WTC11 (cell line): Measurements from ENCODE around the gene CAGE1.

ENCODE experiments used
- CTCF ChIP-seq: fragments of 200-600 bp; IDR thresholded peaks from 2 replicates; pipeline ENCODE4 v1.8.0; 2022; ENCODE audit warnings: antibody characterized with exemption
- IRF2 ChIP-seq: sonication (generic); formaldehyde crosslinking; IDR thresholded peaks from 2 replicates; pipeline ENCODE4 v1.8.0; 2022; ENCODE audit warnings: low read depth, missing genetic modification reagents, borderline replicate concordance
- MLX ChIP-seq: sonication (generic); formaldehyde crosslinking; IDR thresholded peaks from 2 replicates; pipeline ENCODE4 v1.8.1; 2023; ENCODE audit warnings: mild to moderate bottlenecking, missing genetic modification reagents, moderate library complexity
- NR2C2 ChIP-seq: sonication (generic); formaldehyde crosslinking; IDR thresholded peaks from 2 replicates; pipeline ENCODE4 v1.8.0; 2022; ENCODE audit warnings: mild to moderate bottlenecking, missing genetic modification reagents
- TP53 ChIP-seq: sonication (generic); formaldehyde crosslinking; IDR thresholded peaks from 2 replicates; pipeline ENCODE4 v1.8.1; 2023; ENCODE audit warnings: mild to moderate bottlenecking, missing genetic modification reagents
- ZMAT4 ChIP-seq: fragments of 250-450 bp; sonication (Bioruptor Pico); IDR thresholded peaks from 2 replicates; pipeline ENCODE4 v1.9.0; 2021; ENCODE audit warnings: mild to moderate bottlenecking
- ZNF263 ChIP-seq: sonication (generic); formaldehyde crosslinking; IDR thresholded peaks from 2 replicates; pipeline ENCODE4 v1.8.1; 2022; ENCODE audit warnings: low read depth, mild to moderate bottlenecking, moderate library complexity, missing genetic modification reagents

GRCh38 chr6:7312616-7313504 lies 76.7 kb downstream of the CAGE1 start, which contains the start of gene SSR1:
- TF ChIP-seq CTCF (no peak), TP53 (CRISPR knock-in tag) (no peak), ZNF263 (CRISPR knock-in tag) (no peak), IRF2 (0 out of 2 replicates have a peak, but pooled peaks have one; percentile 23), ZMAT4 (CRISPR knock-in tag) (no peak), NR2C2 (CRISPR knock-in tag) (no peak), MLX (CRISPR knock-in tag) (0 out of 2 replicates have a peak, but pooled peaks have one; percentile 52)
